NCI-H2081 treated with DMSO at 0.1 percent for 48 hours (cell line): ENCODE measurements around the gene NEU3.
"Not testable (repeated sequence)": the region's sequence is repeated elsewhere in the genome, so short reads cannot be mapped to it uniquely, and the experiment has no call there.

Source experiments
- DNase-seq: peaks from one replicate; lab custom pipeline; 2025; lab: John Stamatoyannopoulos, UW

Gene NEU3, protein sequence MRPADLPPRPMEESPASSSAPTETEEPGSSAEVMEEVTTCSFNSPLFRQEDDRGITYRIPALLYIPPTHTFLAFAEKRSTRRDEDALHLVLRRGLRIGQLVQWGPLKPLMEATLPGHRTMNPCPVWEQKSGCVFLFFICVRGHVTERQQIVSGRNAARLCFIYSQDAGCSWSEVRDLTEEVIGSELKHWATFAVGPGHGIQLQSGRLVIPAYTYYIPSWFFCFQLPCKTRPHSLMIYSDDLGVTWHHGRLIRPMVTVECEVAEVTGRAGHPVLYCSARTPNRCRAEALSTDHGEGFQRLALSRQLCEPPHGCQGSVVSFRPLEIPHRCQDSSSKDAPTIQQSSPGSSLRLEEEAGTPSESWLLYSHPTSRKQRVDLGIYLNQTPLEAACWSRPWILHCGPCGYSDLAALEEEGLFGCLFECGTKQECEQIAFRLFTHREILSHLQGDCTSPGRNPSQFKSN

GRCh38 chr11:74988541-74989259 lies at the start of gene NEU3:
Gene NEU3 (plus strand): TSS chr11:74988933. CDS start chr11:74989061, 128 bp downstream.
- peak; percentile 57 for DNase-seq

- DNase-seq = no peak
Measured at GRCh38 chr11:74941492-74941891, 47.2 kb upstream of the NEU3 start.

DNA sequence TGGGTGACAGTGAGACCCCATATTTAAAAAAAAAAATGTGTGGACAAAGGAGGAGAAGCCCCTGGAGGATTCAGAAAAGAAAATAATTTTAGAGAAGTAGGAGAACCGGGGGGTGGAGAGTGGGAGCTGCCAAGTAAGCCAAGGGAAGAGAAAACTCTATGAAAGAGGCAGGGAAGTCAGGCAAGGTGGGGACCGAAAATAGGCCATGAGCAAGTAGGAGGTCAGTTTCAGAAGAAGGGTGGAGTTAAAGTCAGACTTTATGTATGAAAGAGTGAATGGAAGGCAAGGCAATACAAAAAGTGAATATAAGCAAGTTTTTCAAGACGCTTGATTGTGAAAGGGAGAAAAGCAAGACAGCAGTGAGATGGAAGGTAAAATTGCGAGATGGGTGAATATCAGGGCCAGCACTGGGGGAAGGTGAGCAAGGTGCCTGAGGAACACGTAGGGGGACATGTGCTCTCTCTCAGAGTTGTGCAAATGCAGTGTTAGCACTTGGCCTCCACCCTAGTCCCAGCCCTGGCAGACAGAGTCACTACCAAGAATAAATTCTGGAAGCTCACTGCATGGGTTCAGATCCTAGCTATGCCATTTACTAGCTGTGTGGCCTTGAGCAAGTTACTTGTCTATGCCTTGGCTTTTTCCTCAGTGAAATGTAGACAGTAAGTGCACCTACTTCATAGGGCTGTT lies 46.5 kb upstream of the NEU3 start:
- DNase-seq = no peak

DNA sequence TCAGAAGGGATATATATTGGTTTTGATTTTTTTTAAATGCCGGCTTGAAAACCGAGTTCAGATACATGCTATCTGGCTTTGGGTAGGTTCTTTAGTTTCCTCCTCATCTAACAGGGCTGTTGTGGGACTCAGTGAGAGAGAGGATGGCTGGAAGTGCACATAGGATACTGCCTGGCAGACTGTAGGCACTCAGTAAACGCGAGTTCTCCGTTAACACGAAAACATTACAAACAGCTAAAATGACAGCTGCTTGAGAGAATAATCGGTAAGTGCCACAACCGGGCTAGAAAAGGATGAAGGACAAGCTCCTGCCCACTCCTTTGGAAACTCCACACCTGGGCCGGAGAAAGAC lies 40.2 kb upstream of the NEU3 start:
- DNase-seq = no peak

- peak; percentile 85 for DNase-seq
Measured at GRCh38 chr11:74948898-74949752, 39.6 kb upstream of the NEU3 start, which contains the start of the genes SPCS2 and XRRA1. Gene SPCS2 (plus strand): TSS chr11:74949266. CDS start chr11:74949286, 20 bp downstream. Gene XRRA1 (minus strand): TSS chr11:74949091. CDS start chr11:74940878, 8,213 bp downstream.

DNA sequence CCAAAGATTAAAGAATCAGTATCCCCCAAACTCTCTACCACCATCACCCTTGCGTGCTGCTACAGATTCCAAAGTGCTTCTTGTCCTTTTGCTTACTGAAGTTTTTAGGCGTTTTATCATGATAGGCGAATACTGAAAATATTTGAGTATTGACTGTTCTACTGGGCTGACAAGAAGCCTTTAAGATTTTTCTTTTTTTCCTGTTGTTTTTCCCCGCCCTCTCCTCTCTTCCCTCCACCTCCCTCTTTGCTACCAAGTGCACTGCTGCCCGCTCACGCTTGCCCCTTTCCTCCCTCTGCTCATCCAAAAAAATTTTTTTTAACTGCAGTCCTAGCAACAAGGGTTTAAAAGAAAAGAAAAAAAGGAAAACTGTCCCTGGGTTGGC lies 39.0 kb upstream of the NEU3 start:
- no peak for DNase-seq

GRCh38 chr11:74950374-74950969 lies 38.3 kb upstream of the NEU3 start:
- no peak for DNase-seq

- no peak for DNase-seq
Measured at GRCh38 chr11:74951226-74951625, 37.5 kb upstream of the NEU3 start.

- DNase-seq = no peak
Measured at GRCh38 chr11:74952752-74953151, 36.0 kb upstream of the NEU3 start.

- no peak for DNase-seq
Measured at GRCh38 chr11:74953451-74953850, 35.3 kb upstream of the NEU3 start.

GRCh38 chr11:74954199-74954598 lies 34.5 kb upstream of the NEU3 start:
- DNase-seq = no peak

DNA sequence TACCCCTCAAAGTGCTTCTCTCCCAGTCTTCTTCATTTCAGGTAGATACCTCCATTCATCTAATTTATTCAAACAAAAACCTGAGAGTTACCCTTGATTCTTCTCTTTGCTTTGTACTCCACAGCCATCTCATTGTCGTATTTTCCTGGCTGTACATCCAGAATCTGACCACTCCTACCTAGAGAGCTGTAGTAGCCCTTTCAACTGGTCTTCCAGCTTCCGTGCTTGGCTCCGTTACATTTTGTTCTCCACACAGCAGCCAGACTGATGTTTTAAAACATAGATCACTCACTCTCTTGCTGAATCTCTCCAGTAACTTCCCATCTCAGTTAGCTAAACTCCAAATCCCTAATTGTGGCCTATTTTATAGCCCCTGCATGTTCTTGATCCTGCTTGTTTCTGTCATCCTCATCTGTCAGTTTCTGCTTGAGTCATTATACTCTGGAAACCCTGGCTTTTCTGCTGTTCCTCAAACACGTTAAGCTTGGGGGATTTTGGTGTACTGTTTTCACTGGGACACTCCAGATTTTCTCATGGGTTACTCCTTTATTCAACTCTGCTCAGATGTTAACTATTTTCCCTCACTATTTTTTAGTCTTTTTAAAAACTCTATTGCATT lies 32.2 kb upstream of the NEU3 start:
- no peak for DNase-seq

DNA sequence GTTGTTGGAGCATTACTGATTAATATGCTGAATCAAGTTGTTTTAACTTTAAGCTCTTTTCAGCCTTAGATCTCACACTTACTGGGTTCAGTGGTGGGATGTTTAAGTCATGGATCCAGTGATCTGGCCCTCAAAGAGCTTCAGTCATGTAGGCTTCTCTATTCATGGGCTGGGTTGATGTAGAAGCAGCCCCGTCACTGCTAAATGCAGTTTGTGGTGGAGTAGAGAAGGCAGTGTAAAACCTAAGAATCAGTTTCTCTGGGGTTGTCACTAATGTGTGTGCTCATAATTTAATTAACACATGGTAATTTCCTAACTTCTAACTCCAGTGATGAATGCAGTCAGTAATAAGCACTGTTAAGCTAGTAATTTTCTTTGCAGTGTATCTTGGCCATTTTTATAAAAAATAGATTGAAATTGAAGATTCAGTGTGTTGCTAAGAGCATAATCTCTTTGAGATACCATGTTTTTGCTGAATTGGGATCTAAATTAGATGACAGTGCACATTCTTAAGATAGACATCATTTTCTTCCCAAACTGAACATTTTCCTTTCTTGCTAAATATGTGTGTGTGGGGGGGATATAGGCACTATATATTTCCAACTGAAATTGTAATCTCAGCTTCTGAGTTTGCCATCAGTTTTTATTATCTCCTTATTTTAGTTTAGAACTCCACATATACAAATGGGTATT lies 30.6 kb upstream of the NEU3 start:
- DNase-seq = no peak

GRCh38 chr11:74960128-74960527 lies 28.6 kb upstream of the NEU3 start:
- DNase-seq = not testable (repeated sequence)

DNA sequence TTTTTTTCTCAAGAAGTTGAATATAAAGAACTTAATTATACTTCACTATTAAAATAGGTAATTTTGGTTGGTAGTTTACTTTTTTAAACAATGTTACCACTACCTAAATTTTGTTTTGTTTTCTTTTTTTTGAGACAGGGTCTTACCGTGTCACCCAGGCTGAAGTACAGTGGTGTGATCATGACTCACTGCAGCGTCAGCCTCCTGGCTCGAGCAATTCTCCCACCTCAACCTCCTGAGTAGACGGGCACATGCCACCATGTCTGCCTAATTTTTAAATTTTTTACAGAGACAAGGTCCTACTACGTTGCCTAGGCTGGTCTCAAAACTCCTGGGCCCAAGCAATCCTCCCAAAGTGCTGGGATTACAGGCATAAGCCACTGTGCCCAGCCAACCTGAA lies 22.1 kb upstream of the NEU3 start:
- DNase-seq = no peak

- no peak for DNase-seq
Measured at GRCh38 chr11:74970852-74971395, 17.8 kb upstream of the NEU3 start.

- DNase-seq = no peak
Measured at GRCh38 chr11:74971424-74971823, 17.3 kb upstream of the NEU3 start.

GRCh38 chr11:74978041-74978440 lies 10.7 kb upstream of the NEU3 start:
- no peak for DNase-seq

GRCh38 chr11:74980634-74981033 lies 8.1 kb upstream of the NEU3 start:
- no peak for DNase-seq

DNA sequence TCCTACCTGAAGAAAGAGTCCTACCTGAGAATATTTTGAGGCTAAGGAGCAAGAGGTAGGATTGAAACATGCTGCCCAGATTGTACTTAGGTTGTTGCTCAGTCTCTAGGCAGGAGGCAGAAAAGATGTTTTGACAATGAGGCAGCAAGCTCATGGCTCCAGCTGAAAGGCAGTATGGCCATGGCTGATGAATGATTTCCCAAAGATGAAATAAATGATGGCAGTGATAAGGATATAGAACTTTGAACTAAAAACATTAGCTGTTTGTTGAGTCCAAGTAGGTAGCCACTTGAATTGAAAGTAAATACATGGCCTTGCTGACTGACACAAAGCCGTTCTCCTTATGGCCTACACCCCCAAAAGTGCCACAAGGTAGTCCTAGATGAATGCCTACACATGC lies 6.8 kb upstream of the NEU3 start:
- DNase-seq = no peak
